BE2C (cell line): ENCODE measurements around the gene DOHH.

Experiments used
- DNase-seq: peaks from one replicate; pipeline ENCODE4 v3.0.0-alpha.2; 2020
- H3K27me3 ChIP-seq: fragments of 250-450 bp; sonication (Bioruptor Pico); 2 replicates; pipeline ENCODE4 v1.5.1; 2020; ENCODE audit warnings: mild to moderate bottlenecking
- H3K36me3 ChIP-seq: fragments of 250-450 bp; sonication (Bioruptor Pico); 2 replicates; pipeline ENCODE4 v1.5.1; 2020; ENCODE audit warnings: mild to moderate bottlenecking
- H3K4me1 ChIP-seq: fragments of 250-450 bp; sonication (Bioruptor Pico); 2 replicates; pipeline ENCODE4 v1.5.1; 2020
- H3K4me3 ChIP-seq: 2 replicates; pipeline ENCODE4 v1.5.1; 2011; ENCODE audit warnings: low read depth, low read length
- H3K9me3 ChIP-seq: fragments of 250-450 bp; sonication (Bioruptor Pico); 2 replicates; pipeline ENCODE4 v1.5.1; 2020
- CTCF ChIP-seq: IDR thresholded peaks from 2 replicates; pipeline ENCODE4 v1.5.1; 2012; ENCODE audit warnings: mild to moderate bottlenecking, low read depth, low read length

The DOHH gene

DNA sequence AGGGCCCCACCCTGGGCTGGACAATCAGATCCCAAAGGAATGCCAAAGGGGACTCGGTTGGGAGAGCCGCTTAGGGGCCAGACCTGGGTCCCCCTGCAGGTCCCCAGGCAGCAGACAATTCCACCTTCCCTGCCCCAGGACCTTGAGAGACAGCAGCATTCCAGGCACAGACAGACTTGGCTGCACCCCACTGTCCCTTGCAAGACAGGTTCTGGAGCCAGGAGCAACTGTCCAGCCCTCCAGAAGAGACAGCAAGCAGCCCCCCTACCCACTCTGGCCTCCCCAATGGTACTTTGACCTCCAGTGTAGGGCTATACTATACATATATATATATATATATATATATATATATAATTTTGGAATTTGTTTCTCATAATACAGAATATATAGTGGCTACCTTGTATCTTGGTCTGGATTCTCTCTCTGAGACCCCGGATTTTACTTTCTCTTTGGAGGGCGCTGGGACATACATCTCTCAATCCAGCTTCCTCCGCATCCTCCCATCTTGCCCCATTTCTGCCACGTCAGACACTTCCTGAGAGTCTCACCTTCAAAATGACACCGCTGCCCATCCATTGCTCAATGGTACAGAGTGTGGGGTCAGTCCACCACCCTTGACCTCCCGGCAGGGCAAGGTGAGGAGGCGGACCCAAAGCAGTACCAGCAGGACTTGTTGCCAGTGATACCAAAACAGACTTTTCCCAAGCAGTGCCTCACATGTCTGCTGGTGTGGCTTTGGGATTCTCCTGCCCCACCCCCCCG is 32.9 kb downstream of the DOHH start:
- TF ChIP-seq CTCF, result no peak
- no peak for DNase-seq
- no peaks in the 10 kb centered on the region for H3K9me3 ChIP-seq
- no peak overlapping the region for H3K4me3 ChIP-seq
- peaks cover 3% of the 10 kb centered on the region; the same call in 1 of the 2 replicates for H3K27me3 ChIP-seq
- no peaks in the 10 kb centered on the region; the same call in 1 of the 2 replicates for H3K4me1 ChIP-seq
- peaks cover 9% of the 10 kb centered on the region for H3K36me3 ChIP-seq

DNA sequence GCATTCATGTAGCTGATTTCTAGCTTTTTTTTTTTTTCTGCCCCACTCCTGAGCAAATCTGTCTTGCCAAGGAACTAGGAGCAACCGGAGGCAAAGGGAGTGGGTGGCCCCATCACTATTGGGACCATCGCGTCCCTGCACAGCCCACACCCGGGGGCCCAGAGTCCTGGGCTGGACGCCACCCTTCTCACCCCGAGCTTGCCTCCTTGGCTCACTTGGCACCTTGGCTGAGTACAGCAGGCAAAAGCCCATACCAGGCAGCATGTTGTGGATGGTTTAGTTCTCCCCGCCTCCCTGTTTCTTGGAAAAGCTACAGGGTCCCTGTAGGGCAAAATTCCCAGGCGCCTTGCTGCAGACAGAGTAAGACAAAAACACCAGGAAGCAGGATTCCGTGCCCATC is 33.8 kb downstream of the DOHH start:
- no peaks in the 10 kb centered on the region for H3K9me3 ChIP-seq
- DNase-seq, result no peak
- no peak overlapping the region for H3K4me3 ChIP-seq
- TF ChIP-seq CTCF, result no peak
- no peaks in the 10 kb centered on the region; the same call in 1 of the 2 replicates for H3K4me1 ChIP-seq
- peaks cover 11% of the 10 kb centered on the region for H3K36me3 ChIP-seq
- peaks cover 3% of the 10 kb centered on the region; the same call in 1 of the 2 replicates for H3K27me3 ChIP-seq

GRCh38 chr19:3465552-3465951 is 34.9 kb downstream of the DOHH start:
- Histone ChIP-seq H3K36me3 (peaks cover 14% of the 10 kb centered on the region), H3K9me3 (no peaks in the 10 kb centered on the region), H3K4me3 (no peak overlapping the region), H3K4me1 (no peaks in the 10 kb centered on the region; the same call in 1 of the 2 replicates), H3K27me3 (peaks cover 3% of the 10 kb centered on the region; the same call in 1 of the 2 replicates)
- no peak for DNase-seq
- TF ChIP-seq CTCF, result no peak

DNA sequence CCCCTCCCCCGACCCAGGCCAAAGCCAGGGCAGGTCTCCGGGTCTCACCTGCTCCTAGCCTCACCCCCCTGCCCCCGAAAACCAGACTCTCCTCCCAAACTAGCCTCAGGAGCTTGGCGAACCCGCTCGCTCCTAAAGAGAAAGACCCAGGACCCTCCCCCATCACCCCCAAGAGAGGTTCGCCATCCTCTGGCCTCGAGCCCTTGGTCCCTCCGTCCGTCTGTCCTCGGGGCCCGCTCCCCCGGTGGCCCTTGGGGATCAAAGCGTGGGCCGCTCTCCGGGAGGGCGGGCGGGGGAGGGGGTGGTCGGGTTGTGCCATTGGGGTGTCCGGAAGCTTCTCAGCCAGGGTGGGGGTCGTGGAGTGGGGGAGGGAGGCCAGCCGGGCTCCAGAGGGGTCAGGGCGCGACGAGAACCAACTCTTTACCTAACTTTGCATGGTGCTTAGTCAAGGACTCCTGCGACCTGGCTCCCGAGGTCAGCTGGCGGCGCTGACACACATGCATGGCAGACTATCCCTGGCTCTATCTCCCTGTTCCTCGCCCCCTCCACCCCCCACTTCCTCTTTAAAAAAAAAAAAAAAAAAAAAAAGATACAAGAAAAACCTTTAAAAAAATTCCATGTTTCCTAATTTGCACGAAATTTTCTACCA is 35.8 kb downstream of the DOHH start:
- Histone ChIP-seq H3K9me3 (no peaks in the 10 kb centered on the region), H3K36me3 (peaks cover 20% of the 10 kb centered on the region), H3K27me3 (no peaks in the 10 kb centered on the region), H3K4me1 (no peaks in the 10 kb centered on the region; the same call in 1 of the 2 replicates), H3K4me3 (no peak overlapping the region)
- no peak for TF ChIP-seq CTCF
- DNase-seq, result no peak

GRCh38 chr19:3463714-3464586 is 36.5 kb downstream of the DOHH start:
- H3K27me3 ChIP-seq, result no peaks in the 10 kb centered on the region
- peaks cover 20% of the 10 kb centered on the region for H3K36me3 ChIP-seq
- no peak overlapping the region for H3K4me3 ChIP-seq
- no peak for TF ChIP-seq CTCF
- H3K9me3 ChIP-seq, result no peaks in the 10 kb centered on the region
- H3K4me1 ChIP-seq, result peaks cover 4% of the 10 kb centered on the region
- no peak for DNase-seq
